H9 (cell line): Measurements from ENCODE around the gene TFB1M. TPM values are rescaled to one million over a fixed set of nuclear protein-coding genes. Genes with fewer than 3 reads are reported as not detected.

Source experiments
- DNase-seq: peaks from one replicate; pipeline ENCODE4 v3.0.0-alpha.2; 2017
- H2AFZ ChIP-seq: one replicate; pipeline ENCODE4 v1.6.1; 2013; ENCODE audit warnings: mild to moderate bottlenecking, low read length, control low read depth, moderate library complexity
- H2AK5ac ChIP-seq: 2 replicates; pipeline ENCODE4 v1.6.1; 2013; ENCODE audit warnings: low read length, control low read depth, mixed read lengths; ENCODE audit not compliant: insufficient read length
- H2BK120ac ChIP-seq: one replicate; pipeline ENCODE4 v1.6.1; 2013; ENCODE audit warnings: low read depth, mild to moderate bottlenecking, low read length, control low read depth, inconsistent platforms; ENCODE audit not compliant: poor library complexity, severe bottlenecking
- H2BK12ac ChIP-seq: 2 replicates; pipeline ENCODE4 v1.6.1; 2013; ENCODE audit warnings: low read length, control low read depth, mixed read lengths, low read depth; ENCODE audit not compliant: insufficient read length
- H2BK15ac ChIP-seq: 2 replicates; pipeline ENCODE4 v1.6.1; 2013; ENCODE audit warnings: low read depth, low read length, control low read depth
- H2BK20ac ChIP-seq: one replicate; pipeline ENCODE4 v1.6.1; 2013; ENCODE audit warnings: low read depth, mild to moderate bottlenecking, low read length, control low read depth, inconsistent platforms; ENCODE audit not compliant: poor library complexity, severe bottlenecking
- H2BK5ac ChIP-seq: 2 replicates; pipeline ENCODE4 v1.6.1; 2013; ENCODE audit warnings: low read length, control low read depth, mixed read lengths; ENCODE audit not compliant: insufficient read length
- H3K14ac ChIP-seq: 2 replicates; pipeline ENCODE4 v1.6.1; 2013; ENCODE audit warnings: low read length, control low read depth; ENCODE audit not compliant: insufficient read depth
- H3K18ac ChIP-seq: 2 replicates; pipeline ENCODE4 v1.6.1; 2013; ENCODE audit warnings: low read depth, mild to moderate bottlenecking, mixed read lengths, low read length, control low read depth; ENCODE audit not compliant: insufficient read length
- H3K23ac ChIP-seq: 2 replicates; pipeline ENCODE4 v1.6.1; 2013; ENCODE audit warnings: low read length, control low read depth, mixed read lengths, low read depth; ENCODE audit not compliant: insufficient read length
- H3K23me2 ChIP-seq: 2 replicates; pipeline ENCODE4 v1.6.1; 2013; ENCODE audit warnings: low read depth, mild to moderate bottlenecking, mixed read lengths, low read length, control low read depth; ENCODE audit not compliant: insufficient read length, poor library complexity, severe bottlenecking
- H3K27ac ChIP-seq: 2 replicates; pipeline ENCODE4 v1.5.1; 2013; ENCODE audit warnings: low read length, control low read depth, mixed read lengths, low read depth; ENCODE audit not compliant: insufficient read length
- H3K27me3 ChIP-seq: 2 replicates; pipeline ENCODE4 v1.6.1; 2013; ENCODE audit warnings: low read length, control low read depth, inconsistent platforms; ENCODE audit not compliant: insufficient read depth
- H3K4ac ChIP-seq: 2 replicates; pipeline ENCODE4 v1.6.1; 2013; ENCODE audit warnings: low read depth, mild to moderate bottlenecking, control low read depth, inconsistent platforms, low read length, moderate library complexity
- H3K4me1 ChIP-seq: 2 replicates; pipeline ENCODE4 v1.6.1; 2013; ENCODE audit warnings: low read length, control low read depth, inconsistent platforms; ENCODE audit not compliant: insufficient read depth
- H3K4me2 ChIP-seq: 2 replicates; pipeline ENCODE4 v1.6.1; 2013; ENCODE audit warnings: low read length, control low read depth, mixed read lengths; ENCODE audit not compliant: insufficient read length, insufficient read depth
- H3K56ac ChIP-seq: 2 replicates; pipeline ENCODE4 v1.6.1; 2013; ENCODE audit warnings: low read depth, mild to moderate bottlenecking, mixed read lengths, low read length, control low read depth; ENCODE audit not compliant: insufficient read length
- H3K79me1 ChIP-seq: 2 replicates; pipeline ENCODE4 v1.6.1; 2013; ENCODE audit warnings: low read depth, mild to moderate bottlenecking, moderate library complexity, low read length, control low read depth, inconsistent platforms; ENCODE audit not compliant: insufficient read depth, poor library complexity, severe bottlenecking
- H3K79me2 ChIP-seq: 2 replicates; pipeline ENCODE4 v1.6.1; 2013; ENCODE audit warnings: low read length, control low read depth, inconsistent platforms; ENCODE audit not compliant: insufficient read depth
- H3K9ac ChIP-seq: 2 replicates; pipeline ENCODE4 v1.6.1; 2013; ENCODE audit warnings: low read length, control low read depth, mixed read lengths; ENCODE audit not compliant: insufficient read length; ENCODE audit errors: extremely low read depth
- H3K9me3 ChIP-seq: one replicate; pipeline ENCODE4 v1.6.1; 2013; ENCODE audit warnings: low read depth, low read length, inconsistent platforms; ENCODE audit not compliant: control insufficient read depth
- H3T11ph ChIP-seq: one replicate; pipeline ENCODE4 v1.6.1; 2013; ENCODE audit warnings: mild to moderate bottlenecking, low read length, control low read depth, inconsistent platforms
- H4K20me1 ChIP-seq: one replicate; pipeline ENCODE4 v1.6.1; 2013; ENCODE audit not compliant: control insufficient read depth, insufficient read length, insufficient read depth
- H4K5ac ChIP-seq: 2 replicates; pipeline ENCODE4 v1.6.1; 2013; ENCODE audit warnings: low read depth, mild to moderate bottlenecking, mixed read lengths, low read length, control low read depth; ENCODE audit not compliant: insufficient read length
- H4K8ac ChIP-seq: replicated peaks from 2 replicates; pipeline ENCODE4 v1.6.1; 2013; ENCODE audit warnings: low read length, control low read depth, mixed read lengths, low read depth; ENCODE audit not compliant: insufficient read length
- H4K91ac ChIP-seq: 2 replicates; pipeline ENCODE4 v1.6.1; 2013; ENCODE audit warnings: low read depth, mild to moderate bottlenecking, moderate library complexity, mixed read lengths, low read length, control low read depth; ENCODE audit not compliant: insufficient read length
- H3K27ac Mint-ChIP-seq, 3 experiments: 2 replicates in 2 of 3; 3 replicates in 1 of 3; pipeline ENCODE4 v1.8.0; 2020 to 2021; ENCODE audit warnings: mixed read lengths in 3 of 3, mild to moderate bottlenecking in 1 of 3, moderate library complexity in 1 of 3
- H3K27me3 Mint-ChIP-seq: 2 replicates; pipeline ENCODE4 v1.8.0; 2021; ENCODE audit warnings: low read depth, mild to moderate bottlenecking, moderate library complexity, mixed read lengths
- H3K36me3 Mint-ChIP-seq, 3 experiments: 2 replicates in 2 of 3; 3 replicates in 1 of 3; pipeline ENCODE4 v1.8.0; 2020 to 2021; ENCODE audit warnings: low read depth in 3 of 3, mixed read lengths in 3 of 3; ENCODE audit not compliant: insufficient read depth in 1 of 3
- H3K4me1 Mint-ChIP-seq, 2 experiments: 2 replicates each; pipeline ENCODE4 v1.8.0; 2020; ENCODE audit warnings: mixed read lengths in 2 of 2
- H3K4me3 Mint-ChIP-seq, 2 experiments: 2 replicates in 1 of 2; 3 replicates in 1 of 2; pipeline ENCODE4 v1.8.0; 2020 to 2021; ENCODE audit warnings: mild to moderate bottlenecking in 2 of 2, mixed read lengths in 2 of 2, moderate library complexity in 1 of 2
- H3K9me3 Mint-ChIP-seq, 2 experiments: 2 replicates in 1 of 2; 3 replicates in 1 of 2; pipeline ENCODE4 v1.8.0; 2020; ENCODE audit warnings: mild to moderate bottlenecking in 2 of 2, mixed read lengths in 2 of 2, moderate library complexity in 1 of 2
- WGBS: extraction: QIAGEN DNeasy Blood & Tissue Kit; methylation state at CpG from one replicate; pipeline ENCODE4 v1.1.7; 2013; ENCODE audit warnings: missing lambda C conversion rate, low lambda C conversion rate, mixed read lengths; ENCODE audit not compliant: insufficient read length; ENCODE audit errors: extremely low coverage; 5-methylcytosine and 5-hydroxymethylcytosine counted together
- total RNA-seq: library from RNA; stranded (reverse); gene quantifications from 2 replicates; pipeline ENCODE4 v1.2.1, GENCODE V29; 2021
- TF ChIP-seq, protein P1 (sequence below): fragments of 200-600 bp; sonication (generic); conservative IDR thresholded peaks from 3 replicates; pipeline ENCODE4 v1.8.0; 2021; ENCODE audit warnings: antibody characterized with exemption, mild to moderate bottlenecking

The TFB1M gene
- total RNA-seq, 1 experiment from 2014 or later = 28.6 TPM

DNA sequence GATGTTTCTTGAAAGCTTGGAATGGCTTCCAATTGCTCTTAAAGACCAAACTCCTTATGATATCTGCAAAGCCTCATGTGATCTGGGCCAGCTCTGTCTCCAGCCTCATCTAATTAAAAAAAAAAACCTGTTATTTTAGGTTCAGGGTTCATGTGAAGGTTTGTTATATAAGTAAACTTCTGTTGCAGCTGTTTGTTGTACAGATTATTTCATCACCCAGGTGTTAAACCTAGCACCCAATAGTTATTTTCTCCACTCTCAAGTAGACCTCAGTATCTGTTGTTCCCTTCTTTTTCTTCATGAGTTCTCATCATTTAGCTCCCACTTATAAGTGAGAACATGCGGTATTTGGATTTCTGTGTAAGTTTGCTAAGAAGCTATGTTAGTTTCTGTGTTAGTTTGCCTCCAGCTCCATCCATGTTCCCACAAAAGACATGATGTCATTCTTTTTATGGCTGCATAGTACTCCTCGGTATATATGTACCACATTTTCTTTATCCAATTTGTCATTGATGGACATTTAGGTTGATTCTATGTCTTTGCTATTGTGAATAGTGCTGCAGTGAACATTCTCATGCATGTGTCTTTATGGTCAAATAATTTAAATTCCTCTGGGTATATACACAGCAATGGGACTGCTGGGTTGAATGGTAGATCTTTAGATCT lies 30.2 kb upstream of the TFB1M start:
- DNase-seq = no peak
- TF ChIP-seq, protein P1, sequence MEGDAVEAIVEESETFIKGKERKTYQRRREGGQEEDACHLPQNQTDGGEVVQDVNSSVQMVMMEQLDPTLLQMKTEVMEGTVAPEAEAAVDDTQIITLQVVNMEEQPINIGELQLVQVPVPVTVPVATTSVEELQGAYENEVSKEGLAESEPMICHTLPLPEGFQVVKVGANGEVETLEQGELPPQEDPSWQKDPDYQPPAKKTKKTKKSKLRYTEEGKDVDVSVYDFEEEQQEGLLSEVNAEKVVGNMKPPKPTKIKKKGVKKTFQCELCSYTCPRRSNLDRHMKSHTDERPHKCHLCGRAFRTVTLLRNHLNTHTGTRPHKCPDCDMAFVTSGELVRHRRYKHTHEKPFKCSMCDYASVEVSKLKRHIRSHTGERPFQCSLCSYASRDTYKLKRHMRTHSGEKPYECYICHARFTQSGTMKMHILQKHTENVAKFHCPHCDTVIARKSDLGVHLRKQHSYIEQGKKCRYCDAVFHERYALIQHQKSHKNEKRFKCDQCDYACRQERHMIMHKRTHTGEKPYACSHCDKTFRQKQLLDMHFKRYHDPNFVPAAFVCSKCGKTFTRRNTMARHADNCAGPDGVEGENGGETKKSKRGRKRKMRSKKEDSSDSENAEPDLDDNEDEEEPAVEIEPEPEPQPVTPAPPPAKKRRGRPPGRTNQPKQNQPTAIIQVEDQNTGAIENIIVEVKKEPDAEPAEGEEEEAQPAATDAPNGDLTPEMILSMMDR = no peak
- Mint-ChIP-seq H3K27me3 (no peaks in the 10 kb centered on the region), H3K4me3 (no peak overlapping the region), H3K36me3 (peaks cover 0 to 17% (median 0%) of the 10 kb centered on the region in 3 experiments; a peak in 3 of 7 replicates), H3K4me1 (no peaks in the 10 kb centered on the region), H3K27ac (no peak overlapping the region), H3K9me3 (peaks cover 18 to 19% of the 10 kb centered on the region in 2 experiments)
- H2BK5ac ChIP-seq = no peak overlapping the region
- H3K79me1 ChIP-seq = no peaks in the 10 kb centered on the region
- H3K4ac ChIP-seq = no peak overlapping the region
- no peak overlapping the region for H2BK15ac ChIP-seq
- no peak overlapping the region for H3K56ac ChIP-seq
- no peaks in the 10 kb centered on the region for H3K4me1 ChIP-seq
- H3K79me2 ChIP-seq = no peaks in the 10 kb centered on the region
- no peak overlapping the region for H3K18ac ChIP-seq
- H2BK12ac ChIP-seq = no peak overlapping the region
- H3T11ph ChIP-seq = no peak overlapping the region
- no peak overlapping the region for H2BK120ac ChIP-seq
- no peaks in the 10 kb centered on the region for H3K23me2 ChIP-seq
- no peak overlapping the region for H3K23ac ChIP-seq
- no peaks in the 10 kb centered on the region for H3K27me3 ChIP-seq
- H4K8ac ChIP-seq = no peak overlapping the region
- H2AK5ac ChIP-seq = no peak overlapping the region
- H4K91ac ChIP-seq = no peak overlapping the region
- H3K14ac ChIP-seq = no peak overlapping the region
- H4K5ac ChIP-seq = no peak overlapping the region
- H3K9me3 ChIP-seq = no peaks in the 10 kb centered on the region
- H3K27ac ChIP-seq = no peak overlapping the region
- H4K20me1 ChIP-seq = no peaks in the 10 kb centered on the region
- H2BK20ac ChIP-seq = no peak overlapping the region
- H2AFZ ChIP-seq = no peak overlapping the region
- WGBS = no CpG with 5 or more reads among the region's 2 CpGs
- no peak overlapping the region for H3K4me2 ChIP-seq
- H3K9ac ChIP-seq = no peak overlapping the region
